Measurements from ENCODE around the gene WRNIP1. TPM values are rescaled to one million over a fixed set of nuclear protein-coding genes. Genes with fewer than 3 reads are reported as not detected.

Gene WRNIP1
- total RNA-seq, 1 experiment from 2014 or later: 51.7 TPM

- DNase-seq: peak in 1 of 2 experiments; percentile 23
Observed at GRCh38 chr6:2783188-2783963, 18.2 kb downstream of the WRNIP1 start.

GRCh38 chr6:2784061-2784460, 18.9 kb downstream of the WRNIP1 start:
- H3K9me3 Mint-ChIP-seq (ENCODE audit: unreplicated experiment): no peaks in the 10 kb centered on the region
- no peaks in the 10 kb centered on the region for H3K27me3 Mint-ChIP-seq (ENCODE audit: insufficient read depth, unreplicated experiment)
- no peaks in the 10 kb centered on the region for H3K4me1 ChIP-seq
- intact Hi-C loops (cut with micrococcal nuclease; ENCODE audit: unreplicated experiment): no loop called here
- H3K36me3 ChIP-seq (ENCODE audit: control insufficient read depth, insufficient read depth, low read length): peaks cover 1% of the 10 kb centered on the region
- H3K4me3 ChIP-seq (ENCODE audit: low read depth, low read length): no peak overlapping the region
- CTCF ChIA-PET: interaction anchor here (0.6 to 1.1 kb wide), 6 partner anchors 20 to 226 kb away, joined by 3 to 5 read pairs (median 4); partner anchors contain the start of gene SERPINB1
- TF ChIP-seq CTCF (IDR thresholded peaks at IDR 0.05; ENCODE audit: insufficient read depth in 1 of 2, low read depth in 1 of 2, low read length in 1 of 2, severe bottlenecking in 1 of 2, unreplicated experiment in 1 of 2): no peak
- POLR2A ChIA-PET: no interaction called here
- no peaks in the 10 kb centered on the region for H3K9me3 ChIP-seq
- DNase-seq: no peak
- peaks cover 41% of the 10 kb centered on the region for H3K36me3 Mint-ChIP-seq (ENCODE audit: insufficient read depth, unreplicated experiment)
- no peak overlapping the region for H3K4me3 Mint-ChIP-seq (ENCODE audit: unreplicated experiment)
- no peaks in the 10 kb centered on the region for H3K27me3 ChIP-seq (replicated peaks; ENCODE audit: control insufficient read depth, insufficient read depth, low read length)
- no TSS peak for BruUV-seq (replicated peaks)
- H3K4me1 Mint-ChIP-seq (ENCODE audit: low read depth, unreplicated experiment): no peaks in the 10 kb centered on the region
- H3K27ac Mint-ChIP-seq (ENCODE audit: unreplicated experiment): no peak overlapping the region

More at GRCh38 chr6:2783188-2783963, 18.2 kb downstream of the WRNIP1 start:
- Histone ChIP-seq H3K27me3 (replicated peaks; ENCODE audit: control insufficient read depth, insufficient read depth, low read length) (no peaks in the 10 kb centered on the region), H3K4me3 (ENCODE audit: low read depth, low read length) (no peak overlapping the region), H3K36me3 (ENCODE audit: control insufficient read depth, insufficient read depth, low read length) (peaks cover 1% of the 10 kb centered on the region), H3K9me3 (no peaks in the 10 kb centered on the region), H3K4me1 (no peaks in the 10 kb centered on the region)
- Mint-ChIP-seq H3K9me3 (ENCODE audit: unreplicated experiment) (no peaks in the 10 kb centered on the region), H3K4me3 (ENCODE audit: unreplicated experiment) (no peak overlapping the region), H3K27ac (ENCODE audit: unreplicated experiment) (no peak overlapping the region), H3K36me3 (ENCODE audit: insufficient read depth, unreplicated experiment) (peaks cover 46% of the 10 kb centered on the region), H3K4me1 (ENCODE audit: low read depth, unreplicated experiment) (no peaks in the 10 kb centered on the region), H3K27me3 (ENCODE audit: insufficient read depth, unreplicated experiment) (no peaks in the 10 kb centered on the region)
- BruUV-seq (replicated peaks): no TSS peak
- ChIA-PET POLR2A (interaction anchor here (0.7 kb wide), 1 partner anchor 58 kb away, joined by 3 read pairs; no protein-coding TSS in a partner anchor), CTCF (interaction anchor here (0.6 to 1.2 kb wide), 6 partner anchors 19 to 205 kb away, joined by 3 to 5 read pairs (median 4); partner anchors contain the start of gene SERPINB1)
- intact Hi-C loops (cut with micrococcal nuclease; ENCODE audit: unreplicated experiment): loop anchor here (1.0 kb wide), 1 partner anchor 45 kb away; no protein-coding TSS in a partner anchor
- peak in 1 of 2 experiments; percentile 28 for TF ChIP-seq CTCF (IDR thresholded peaks at IDR 0.05; ENCODE audit: insufficient read depth in 1 of 2, low read depth in 1 of 2, low read length in 1 of 2, severe bottlenecking in 1 of 2, unreplicated experiment in 1 of 2)

- Mint-ChIP-seq H3K27ac (ENCODE audit: unreplicated experiment) (no peak overlapping the region), H3K4me3 (ENCODE audit: unreplicated experiment) (no peak overlapping the region), H3K4me1 (ENCODE audit: low read depth, unreplicated experiment) (no peaks in the 10 kb centered on the region), H3K9me3 (ENCODE audit: unreplicated experiment) (no peaks in the 10 kb centered on the region), H3K27me3 (ENCODE audit: insufficient read depth, unreplicated experiment) (no peaks in the 10 kb centered on the region), H3K36me3 (ENCODE audit: insufficient read depth, unreplicated experiment) (peaks cover 35% of the 10 kb centered on the region)
- DNase-seq: no peak
- Histone ChIP-seq H3K27me3 (replicated peaks; ENCODE audit: control insufficient read depth, insufficient read depth, low read length) (no peaks in the 10 kb centered on the region), H3K36me3 (ENCODE audit: control insufficient read depth, insufficient read depth, low read length) (peaks cover 1% of the 10 kb centered on the region), H3K4me1 (no peaks in the 10 kb centered on the region), H3K9me3 (no peaks in the 10 kb centered on the region), H3K4me3 (ENCODE audit: low read depth, low read length) (no peak overlapping the region)
- ChIA-PET POLR2A (interaction anchor here (0.7 kb wide), 1 partner anchor 44 kb away, joined by 3 read pairs; no protein-coding TSS in a partner anchor), CTCF (no interaction called here)
- no TSS peak for BruUV-seq (replicated peaks)
- TF ChIP-seq CTCF (IDR thresholded peaks at IDR 0.05; ENCODE audit: insufficient read depth in 1 of 2, low read depth in 1 of 2, low read length in 1 of 2, severe bottlenecking in 1 of 2, unreplicated experiment in 1 of 2): no peak
- intact Hi-C loops (cut with micrococcal nuclease; ENCODE audit: unreplicated experiment): no loop called here
Observed at GRCh38 chr6:2784930-2785329, 19.7 kb downstream of the WRNIP1 start.
